ENCODE data around the gene NTS. TPM values are rescaled to one million over a fixed set of nuclear protein-coding genes. Genes with fewer than 3 reads are reported as not detected.

Gene NTS
- total and polyA plus RNA-seq, 2 donors from 2014 or later, result 0.54 to 0.82 TPM

- Histone ChIP-seq H3K9ac (ENCODE audit: low read length in 3 of 3) (no peak overlapping the region), H3K4me1 (ENCODE audit: control insufficient read depth in 2 of 3, insufficient read depth in 2 of 3, low read depth in 1 of 3, low read length in 3 of 3) (no peaks in the 10 kb centered on the region), H3K27me3 (ENCODE audit: control insufficient read depth, insufficient read depth, low read length) (no peaks in the 10 kb centered on the region), H3K4me3 (ENCODE audit: low read length in 3 of 3) (no peak overlapping the region), H3K9me3 (ENCODE audit: control insufficient read depth in 2 of 3, insufficient read depth in 1 of 3, low read length in 3 of 3) (no peaks in the 10 kb centered on the region), H3K36me3 (ENCODE audit: control insufficient read depth in 2 of 3, insufficient read depth in 3 of 3, low read length in 3 of 3) (no peaks in the 10 kb centered on the region), H3K27ac (ENCODE audit: low read depth in 2 of 2, low read length in 2 of 2) (no peak overlapping the region)
- FAIRE-seq (no peak), DNase-seq (peak in 1 of 5 donors; percentile 58)
- TF ChIP-seq, protein P1, sequence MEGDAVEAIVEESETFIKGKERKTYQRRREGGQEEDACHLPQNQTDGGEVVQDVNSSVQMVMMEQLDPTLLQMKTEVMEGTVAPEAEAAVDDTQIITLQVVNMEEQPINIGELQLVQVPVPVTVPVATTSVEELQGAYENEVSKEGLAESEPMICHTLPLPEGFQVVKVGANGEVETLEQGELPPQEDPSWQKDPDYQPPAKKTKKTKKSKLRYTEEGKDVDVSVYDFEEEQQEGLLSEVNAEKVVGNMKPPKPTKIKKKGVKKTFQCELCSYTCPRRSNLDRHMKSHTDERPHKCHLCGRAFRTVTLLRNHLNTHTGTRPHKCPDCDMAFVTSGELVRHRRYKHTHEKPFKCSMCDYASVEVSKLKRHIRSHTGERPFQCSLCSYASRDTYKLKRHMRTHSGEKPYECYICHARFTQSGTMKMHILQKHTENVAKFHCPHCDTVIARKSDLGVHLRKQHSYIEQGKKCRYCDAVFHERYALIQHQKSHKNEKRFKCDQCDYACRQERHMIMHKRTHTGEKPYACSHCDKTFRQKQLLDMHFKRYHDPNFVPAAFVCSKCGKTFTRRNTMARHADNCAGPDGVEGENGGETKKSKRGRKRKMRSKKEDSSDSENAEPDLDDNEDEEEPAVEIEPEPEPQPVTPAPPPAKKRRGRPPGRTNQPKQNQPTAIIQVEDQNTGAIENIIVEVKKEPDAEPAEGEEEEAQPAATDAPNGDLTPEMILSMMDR (IDR thresholded peaks at IDR 0.05; ENCODE audit: borderline replicate concordance, extremely low read depth, insufficient read depth), result no peak
- intact Hi-C loops (cut with DNase I), result loop anchor here (10.0 kb wide), 1 partner anchor 291 kb away; no protein-coding TSS in a partner anchor
Observed at GRCh38 chr12:85865890-85866289, 8.2 kb upstream of the NTS start.

DNA sequence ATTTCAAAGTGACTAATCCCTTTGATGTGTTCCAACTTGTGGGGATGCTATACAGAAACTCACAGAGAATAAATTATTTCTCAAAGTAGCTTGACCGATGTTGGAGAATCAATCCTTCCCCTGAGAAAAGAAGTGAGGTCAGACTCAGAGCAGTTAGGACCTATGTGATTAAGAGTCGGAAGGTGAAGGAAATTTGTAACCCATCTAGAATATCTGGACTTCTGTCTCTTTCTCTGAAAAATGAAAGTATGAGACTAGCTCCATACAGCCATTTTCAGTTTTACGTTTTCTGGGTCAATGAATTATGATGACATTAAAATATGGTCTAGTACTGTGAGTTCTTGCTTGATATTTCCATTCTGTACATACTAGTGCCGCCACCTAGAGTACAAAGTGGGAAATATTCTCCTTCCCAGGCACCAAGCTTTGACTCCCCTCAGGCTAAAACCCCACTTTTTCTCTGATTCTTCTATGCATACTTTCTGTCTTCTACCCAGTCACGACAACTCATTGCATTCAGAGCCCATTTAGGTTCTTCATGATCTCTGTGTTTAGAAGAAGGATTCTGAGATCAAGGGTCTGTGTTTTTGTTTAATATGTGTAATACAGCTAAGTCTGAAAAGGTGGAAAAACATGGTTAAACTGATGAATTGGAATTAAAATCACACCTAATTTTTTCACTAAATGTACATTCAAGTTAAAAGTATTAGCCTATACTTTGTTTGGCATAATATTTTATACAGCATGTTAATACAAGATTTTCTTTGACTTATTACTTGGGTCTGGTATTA lies 6.9 kb upstream of the NTS start:
- H3K9ac ChIP-seq (ENCODE audit: low read length in 3 of 3), result no peak overlapping the region
- FAIRE-seq (peak; percentile 19), DNase-seq (peak in 3 of 5 donors; percentile 28 to 88 (median 71))
- H3K27me3 ChIP-seq (ENCODE audit: control insufficient read depth, insufficient read depth, low read length), result no peaks in the 10 kb centered on the region
- TF ChIP-seq, protein P1 (IDR thresholded peaks at IDR 0.05; ENCODE audit: borderline replicate concordance, extremely low read depth, insufficient read depth), result peak; percentile 82
- H3K4me3 ChIP-seq (ENCODE audit: low read length in 3 of 3), result peak overlapping the region in 1 of 3 donors; percentile 23
- H3K36me3 ChIP-seq (ENCODE audit: control insufficient read depth in 2 of 3, insufficient read depth in 3 of 3, low read length in 3 of 3), result no peaks in the 10 kb centered on the region
- intact Hi-C loops (cut with DNase I), result loop anchor here (10.0 kb wide), 1 partner anchor 292 kb away; no protein-coding TSS in a partner anchor
- H3K27ac ChIP-seq (ENCODE audit: low read depth in 2 of 2, low read length in 2 of 2), result no peak overlapping the region
- H3K4me1 ChIP-seq (ENCODE audit: control insufficient read depth in 2 of 3, insufficient read depth in 2 of 3, low read depth in 1 of 3, low read length in 3 of 3), result no peaks in the 10 kb centered on the region
- H3K9me3 ChIP-seq (ENCODE audit: control insufficient read depth in 2 of 3, insufficient read depth in 1 of 3, low read length in 3 of 3), result no peaks in the 10 kb centered on the region

GRCh38 chr12:85872497-85873091 lies 1.5 kb upstream of the NTS start:
- Histone ChIP-seq H3K4me1 (ENCODE audit: control insufficient read depth in 2 of 3, insufficient read depth in 2 of 3, low read depth in 1 of 3, low read length in 3 of 3) (no peaks in the 10 kb centered on the region), H3K9me3 (ENCODE audit: control insufficient read depth in 2 of 3, insufficient read depth in 1 of 3, low read length in 3 of 3) (no peaks in the 10 kb centered on the region), H3K4me3 (ENCODE audit: low read length in 3 of 3) (no peak overlapping the region), H3K9ac (ENCODE audit: low read length in 3 of 3) (no peak overlapping the region), H3K36me3 (ENCODE audit: control insufficient read depth in 2 of 3, insufficient read depth in 3 of 3, low read length in 3 of 3) (no peaks in the 10 kb centered on the region), H3K27me3 (ENCODE audit: control insufficient read depth, insufficient read depth, low read length) (no peaks in the 10 kb centered on the region), H3K27ac (ENCODE audit: low read depth in 2 of 2, low read length in 2 of 2) (no peak overlapping the region)
- TF ChIP-seq, protein P1 (IDR thresholded peaks at IDR 0.05; ENCODE audit: borderline replicate concordance, extremely low read depth, insufficient read depth), result peak; percentile 56
- peak in 2 of 5 donors; percentile 71 to 80 for DNase-seq
- intact Hi-C loops (cut with DNase I), result loop anchor here (10.0 kb wide), 1 partner anchor 398 kb away; no protein-coding TSS in a partner anchor
- peak; percentile 96 for FAIRE-seq

Data from kidney (tissue), 14 donors.